ENCODE measurements around the gene CARD11. TPM values are rescaled to one million over a fixed set of nuclear protein-coding genes. Genes with fewer than 3 reads are reported as not detected.

CARD11 gene
- total RNA-seq, 2 experiments from 2014 or later = 136 to 196 TPM

DNA sequence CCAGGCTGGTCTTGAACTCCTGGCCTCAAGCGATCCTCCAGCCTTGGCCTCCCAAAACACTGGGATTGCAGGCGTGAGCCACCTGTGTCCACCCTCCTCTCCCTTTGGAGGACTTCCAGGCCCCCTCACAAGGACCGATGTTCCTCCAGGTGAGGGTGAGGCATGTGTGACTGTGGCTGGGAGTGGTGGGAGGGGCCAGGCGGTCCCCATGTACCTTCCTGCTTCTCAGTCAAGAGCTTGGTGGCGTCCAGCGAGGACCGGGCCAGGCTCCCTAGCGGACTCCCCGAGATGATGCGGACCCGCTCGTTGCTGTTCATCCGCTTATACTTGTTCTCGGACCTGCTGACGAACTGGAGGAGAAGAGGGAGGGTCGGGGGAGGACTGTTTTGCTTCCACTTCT lies 128.6 kb downstream of the CARD11 start:
- Mint-ChIP-seq H3K36me3 (peaks cover 47% of the 10 kb centered on the region), H3K27me3 (no peaks in the 10 kb centered on the region), H3K4me3 (no peak overlapping the region), H3K27ac (no peak overlapping the region), H3K9me3 (ENCODE audit: low read depth) (no peaks in the 10 kb centered on the region), H3K4me1 (no peaks in the 10 kb centered on the region)
- DNase-seq (no peak), ATAC-seq (no peak)
- CTCF ChIA-PET = no interaction called here

- no peaks in the 10 kb centered on the region for H3K9me3 Mint-ChIP-seq (ENCODE audit: low read depth)
- no peak overlapping the region for H3K27ac Mint-ChIP-seq
- H3K27me3 Mint-ChIP-seq = no peaks in the 10 kb centered on the region
- CTCF ChIA-PET = no interaction called here
- no peak for ATAC-seq
- DNase-seq = no peak
- peaks cover 38% of the 10 kb centered on the region for H3K36me3 Mint-ChIP-seq
- no peaks in the 10 kb centered on the region for H3K4me1 Mint-ChIP-seq
- H3K4me3 Mint-ChIP-seq = no peak overlapping the region
These were observed 129.8 kb downstream of the CARD11 start for GRCh38 chr7:2913760-2914387.

GRCh38 chr7:2912684-2913439 lies 130.8 kb downstream of the CARD11 start:
- no peaks in the 10 kb centered on the region for H3K9me3 Mint-ChIP-seq (ENCODE audit: low read depth)
- H3K36me3 Mint-ChIP-seq = peaks cover 40% of the 10 kb centered on the region
- no peak for ATAC-seq
- CTCF ChIA-PET = no interaction called here
- H3K4me1 Mint-ChIP-seq = no peaks in the 10 kb centered on the region
- no peaks in the 10 kb centered on the region for H3K27me3 Mint-ChIP-seq
- H3K4me3 Mint-ChIP-seq = no peak overlapping the region
- DNase-seq = no peak
- no peak overlapping the region for H3K27ac Mint-ChIP-seq

DNA sequence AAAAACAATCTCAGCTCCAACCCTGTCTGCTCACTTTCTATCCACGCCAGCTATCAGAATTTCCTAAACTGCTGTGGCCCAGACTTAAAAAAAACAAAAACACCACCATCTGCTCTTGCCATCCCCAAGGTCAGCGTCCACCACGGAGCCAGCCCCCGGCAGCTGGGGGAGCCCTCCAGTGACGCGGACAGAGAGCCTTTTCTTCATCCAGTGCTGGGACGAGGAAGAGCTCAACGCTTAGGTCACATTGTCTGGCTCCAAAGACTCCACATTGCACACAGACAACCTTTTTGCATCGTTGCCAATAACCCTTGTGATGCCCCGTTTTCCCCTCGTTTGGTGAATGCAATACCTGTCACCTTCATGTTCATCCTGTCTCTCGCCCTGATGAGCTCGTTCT lies 132.2 kb downstream of the CARD11 start:
- no peak overlapping the region for H3K27ac Mint-ChIP-seq
- H3K4me1 Mint-ChIP-seq = no peaks in the 10 kb centered on the region
- no peak for ATAC-seq
- DNase-seq = no peak
- CTCF ChIA-PET = interaction anchor here (1.2 kb wide), 1 partner anchor 18 kb away, joined by 3 read pairs; no protein-coding TSS in a partner anchor
- H3K27me3 Mint-ChIP-seq = no peaks in the 10 kb centered on the region
- peaks cover 42% of the 10 kb centered on the region for H3K36me3 Mint-ChIP-seq
- no peaks in the 10 kb centered on the region for H3K9me3 Mint-ChIP-seq (ENCODE audit: low read depth)
- no peak overlapping the region for H3K4me3 Mint-ChIP-seq

GRCh38 chr7:2909471-2910039 lies 134.1 kb downstream of the CARD11 start:
- Mint-ChIP-seq H3K27ac (no peak overlapping the region), H3K27me3 (no peaks in the 10 kb centered on the region), H3K36me3 (peaks cover 52% of the 10 kb centered on the region), H3K9me3 (ENCODE audit: low read depth) (no peaks in the 10 kb centered on the region), H3K4me1 (peaks cover 3% of the 10 kb centered on the region), H3K4me3 (no peak overlapping the region)
- CTCF ChIA-PET = no interaction called here
- DNase-seq = no peak
- no peak for ATAC-seq

- H3K36me3 Mint-ChIP-seq = peaks cover 55% of the 10 kb centered on the region
- ATAC-seq = no peak
- no peak overlapping the region for H3K27ac Mint-ChIP-seq
- H3K4me1 Mint-ChIP-seq = peaks cover 8% of the 10 kb centered on the region
- CTCF ChIA-PET = no interaction called here
- no peaks in the 10 kb centered on the region for H3K9me3 Mint-ChIP-seq (ENCODE audit: low read depth)
- H3K4me3 Mint-ChIP-seq = no peak overlapping the region
- H3K27me3 Mint-ChIP-seq = no peaks in the 10 kb centered on the region
- DNase-seq = no peak
These were observed 134.6 kb downstream of the CARD11 start for GRCh38 chr7:2909043-2909442.

GRCh38 chr7:2908103-2908683 lies 135.5 kb downstream of the CARD11 start:
- H3K9me3 Mint-ChIP-seq (ENCODE audit: low read depth) = no peaks in the 10 kb centered on the region
- no peak overlapping the region for H3K27ac Mint-ChIP-seq
- CTCF ChIA-PET = no interaction called here
- peaks cover 57% of the 10 kb centered on the region for H3K36me3 Mint-ChIP-seq
- no peaks in the 10 kb centered on the region for H3K27me3 Mint-ChIP-seq
- DNase-seq (no peak), ATAC-seq (no peak)
- H3K4me3 Mint-ChIP-seq = no peak overlapping the region
- H3K4me1 Mint-ChIP-seq = peaks cover 17% of the 10 kb centered on the region

DNA sequence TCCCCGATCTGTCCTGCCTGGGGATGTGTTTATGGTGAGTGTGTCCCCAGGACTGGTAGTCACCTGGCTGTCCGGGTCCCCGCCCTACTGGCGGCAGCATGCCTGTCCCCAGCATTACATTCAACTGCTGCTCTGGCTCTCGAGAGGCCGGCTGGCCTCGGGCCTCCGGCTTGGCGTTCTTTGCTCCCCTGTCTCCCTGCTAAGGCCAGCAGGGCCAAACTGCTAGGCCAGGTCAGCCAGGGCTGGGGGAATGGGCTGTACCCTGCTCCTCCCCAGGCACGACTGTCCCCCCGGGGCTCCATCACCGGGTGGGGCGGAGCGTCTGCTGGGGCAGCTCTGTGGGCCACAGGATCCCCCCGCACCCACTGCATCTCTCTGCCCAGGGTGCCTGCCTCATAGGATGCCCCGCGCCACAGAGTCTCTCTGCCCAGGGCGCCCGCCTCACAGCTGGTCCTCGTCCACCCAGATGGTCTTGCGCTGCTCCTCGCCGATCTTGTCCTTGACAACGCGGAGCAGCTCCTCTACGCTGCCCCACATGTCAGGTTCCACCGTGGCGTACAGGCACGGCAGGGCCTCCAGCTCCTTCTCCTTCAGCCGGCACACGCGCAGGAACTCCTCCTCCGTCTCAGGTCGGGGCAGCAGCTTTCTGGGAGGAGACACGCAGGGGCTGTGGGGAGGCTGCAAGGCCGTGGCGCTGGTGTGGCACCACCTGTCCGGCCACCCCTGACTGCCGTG lies 137.3 kb downstream of the CARD11 start:
- Mint-ChIP-seq H3K4me3 (no peak overlapping the region), H3K27me3 (no peaks in the 10 kb centered on the region), H3K27ac (no peak overlapping the region), H3K36me3 (peaks cover 57% of the 10 kb centered on the region), H3K4me1 (peaks cover 35% of the 10 kb centered on the region), H3K9me3 (ENCODE audit: low read depth) (no peaks in the 10 kb centered on the region)
- no peak for DNase-seq
- no peak for ATAC-seq
- CTCF ChIA-PET = interaction anchor here (0.9 to 1.0 kb wide), 2 partner anchors 12 to 15 kb away, joined by 3 read pairs; no protein-coding TSS in a partner anchor

- no peaks in the 10 kb centered on the region for H3K27me3 Mint-ChIP-seq
- CTCF ChIA-PET = interaction anchor here (0.6 to 0.9 kb wide), 2 partner anchors 11 to 39 kb away, joined by 3 read pairs; no protein-coding TSS in a partner anchor
- H3K27ac Mint-ChIP-seq = no peak overlapping the region
- ATAC-seq (no peak), DNase-seq (no peak)
- no peaks in the 10 kb centered on the region for H3K9me3 Mint-ChIP-seq (ENCODE audit: low read depth)
- H3K4me3 Mint-ChIP-seq = no peak overlapping the region
- H3K4me1 Mint-ChIP-seq = peaks cover 38% of the 10 kb centered on the region
- H3K36me3 Mint-ChIP-seq = peaks cover 54% of the 10 kb centered on the region
These were observed 138.2 kb downstream of the CARD11 start for GRCh38 chr7:2905500-2905899.

DNA sequence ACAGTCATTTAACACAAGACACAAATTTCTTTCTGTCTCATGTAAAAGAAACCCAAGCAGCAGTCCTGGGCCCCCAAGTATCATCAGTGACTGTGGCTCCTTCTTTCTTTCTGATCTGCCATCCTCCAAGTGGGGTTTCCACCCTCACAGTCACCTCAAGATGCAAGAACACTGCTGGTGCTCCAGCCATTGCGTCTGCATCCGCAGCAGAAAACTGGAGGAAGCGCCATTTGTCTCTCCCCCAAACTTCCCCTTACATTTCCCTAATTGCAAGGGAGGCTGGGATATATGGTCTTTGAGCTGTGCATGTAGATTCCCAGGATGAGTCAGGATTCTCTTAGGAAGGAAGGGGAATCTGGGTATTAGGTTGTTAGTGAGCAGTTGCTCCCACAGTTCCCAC lies 138.6 kb downstream of the CARD11 start:
- no peak overlapping the region for H3K27ac Mint-ChIP-seq
- CTCF ChIA-PET = interaction anchor here (0.6 to 2.3 kb wide), 3 partner anchors 18 to 185 kb away, joined by 3 to 7 read pairs (median 3); no protein-coding TSS in a partner anchor
- peaks cover 54% of the 10 kb centered on the region for H3K36me3 Mint-ChIP-seq

DNA sequence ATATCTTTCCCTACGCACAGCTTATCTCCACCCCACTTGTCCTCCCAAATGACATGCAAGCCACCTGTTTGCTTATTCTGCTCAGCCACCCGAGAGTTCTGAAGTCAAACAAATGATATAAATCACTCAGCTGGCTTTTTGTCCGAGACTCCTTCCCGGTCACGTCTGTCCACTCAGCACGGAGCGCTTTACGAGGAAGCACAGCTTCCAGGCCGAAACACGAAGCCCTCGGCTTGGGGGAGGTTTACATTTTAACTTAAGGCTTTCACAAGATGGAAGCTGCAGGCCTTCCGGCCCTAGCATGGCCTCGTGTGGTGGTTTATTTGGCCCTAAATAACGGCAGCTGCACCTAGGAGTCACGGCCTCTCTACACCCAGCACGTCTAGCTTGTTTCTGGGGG lies 139.5 kb downstream of the CARD11 start:
- Mint-ChIP-seq H3K27me3 (peaks cover 3% of the 10 kb centered on the region), H3K36me3 (peaks cover 55% of the 10 kb centered on the region), H3K4me1 (peaks cover 38% of the 10 kb centered on the region), H3K9me3 (ENCODE audit: low read depth) (no peaks in the 10 kb centered on the region), H3K4me3 (no peak overlapping the region), H3K27ac (peak overlapping the region; percentile 85)
- ATAC-seq = no peak
- CTCF ChIA-PET = interaction anchor here (0.7 to 3.7 kb wide), 8 partner anchors 10 to 251 kb away, joined by 3 to 19 read pairs (median 6); no protein-coding TSS in a partner anchor
- no peak for DNase-seq

More for the DNA sequence above, 138.6 kb downstream of the CARD11 start:
- H3K4me1 Mint-ChIP-seq = peaks cover 38% of the 10 kb centered on the region
- peaks cover 1% of the 10 kb centered on the region for H3K27me3 Mint-ChIP-seq
- H3K9me3 Mint-ChIP-seq (ENCODE audit: low read depth) = no peaks in the 10 kb centered on the region
- ATAC-seq (no peak), DNase-seq (no peak)
- no peak overlapping the region for H3K4me3 Mint-ChIP-seq

GRCh38 chr7:2903682-2904162 lies 139.9 kb downstream of the CARD11 start:
- H3K27ac Mint-ChIP-seq = peak overlapping the region; percentile 85
- H3K27me3 Mint-ChIP-seq = peaks cover 3% of the 10 kb centered on the region
- DNase-seq (peak; percentile 49), ATAC-seq (no peak)
- H3K4me1 Mint-ChIP-seq = peaks cover 38% of the 10 kb centered on the region
- no peak overlapping the region for H3K4me3 Mint-ChIP-seq
- CTCF ChIA-PET = interaction anchor here (0.7 to 3.7 kb wide), 9 partner anchors 10 to 252 kb away, joined by 3 to 19 read pairs (median 5); no protein-coding TSS in a partner anchor
- H3K9me3 Mint-ChIP-seq (ENCODE audit: low read depth) = no peaks in the 10 kb centered on the region
- H3K36me3 Mint-ChIP-seq = peaks cover 55% of the 10 kb centered on the region

DNA sequence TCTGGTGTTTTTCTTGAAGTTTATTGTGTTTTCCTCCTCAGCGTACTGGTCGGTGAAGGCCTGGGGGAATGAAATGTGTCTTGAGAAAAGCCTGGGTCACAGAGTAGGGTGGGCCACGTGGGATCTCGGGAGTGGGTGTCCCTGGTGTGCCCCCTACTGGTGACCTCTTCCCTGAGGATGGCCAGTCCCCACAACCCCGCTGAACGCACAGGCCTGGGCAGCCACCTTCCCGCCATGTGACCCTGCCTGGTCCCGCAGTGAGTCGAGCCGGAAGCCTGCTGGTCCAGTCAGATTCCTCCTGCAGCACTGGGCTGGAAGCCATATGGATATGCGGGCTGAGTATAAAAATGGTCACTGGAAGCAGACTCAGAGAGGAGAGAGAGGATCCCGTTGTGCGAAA lies 146.6 kb downstream of the CARD11 start:
- Mint-ChIP-seq H3K27ac (no peak overlapping the region), H3K4me3 (no peak overlapping the region), H3K9me3 (ENCODE audit: low read depth) (no peaks in the 10 kb centered on the region), H3K36me3 (peaks cover 10% of the 10 kb centered on the region), H3K4me1 (peaks cover 32% of the 10 kb centered on the region), H3K27me3 (peaks cover 3% of the 10 kb centered on the region)
- ATAC-seq = no peak
- no peak for DNase-seq
- CTCF ChIA-PET = no interaction called here
